ENCODE results near the gene KYNU.
A peak's percentile ranks its signal among the peaks of the same experiment; 100 is the strongest.

Gene KYNU

GRCh38 chr2:142952793-142953494 is 75.5 kb downstream of the KYNU start:
- DNase-seq (ENCODE audit: low read depth), result no peak
- H3K4me3 ChIP-seq (replicated peaks; ENCODE audit: low read depth, low read length), result no peak overlapping the region
- no peak for TF ChIP-seq CTCF (IDR thresholded peaks at IDR 0.05; ENCODE audit: low read length, missing control alignments)

GRCh38 chr2:142954493-142954892 is 77.0 kb downstream of the KYNU start:
- no peak for TF ChIP-seq CTCF (IDR thresholded peaks at IDR 0.05; ENCODE audit: low read length, missing control alignments)
- DNase-seq (ENCODE audit: low read depth), result no peak
- H3K4me3 ChIP-seq (replicated peaks; ENCODE audit: low read depth, low read length), result no peak overlapping the region

GRCh38 chr2:142957144-142957543 is 79.7 kb downstream of the KYNU start:
- H3K4me3 ChIP-seq (replicated peaks; ENCODE audit: low read depth, low read length), result no peak overlapping the region
- no peak for TF ChIP-seq CTCF (IDR thresholded peaks at IDR 0.05; ENCODE audit: low read length, missing control alignments)
- DNase-seq (ENCODE audit: low read depth), result no peak

- H3K4me3 ChIP-seq (replicated peaks; ENCODE audit: low read depth, low read length), result no peak overlapping the region
- DNase-seq (ENCODE audit: low read depth), result no peak
- no peak for TF ChIP-seq CTCF (IDR thresholded peaks at IDR 0.05; ENCODE audit: low read length, missing control alignments)
Measured at GRCh38 chr2:142961202-142961601, 83.7 kb downstream of the KYNU start.

GRCh38 chr2:142965443-142965842 is 88.0 kb downstream of the KYNU start:
- TF ChIP-seq CTCF (IDR thresholded peaks at IDR 0.05; ENCODE audit: low read length, missing control alignments), result no peak
- no peak overlapping the region for H3K4me3 ChIP-seq (replicated peaks; ENCODE audit: low read depth, low read length)
- DNase-seq (ENCODE audit: low read depth), result peak; percentile 65

GRCh38 chr2:142966284-142966683 is 88.8 kb downstream of the KYNU start:
- DNase-seq (ENCODE audit: low read depth), result no peak
- no peak overlapping the region for H3K4me3 ChIP-seq (replicated peaks; ENCODE audit: low read depth, low read length)
- no peak for TF ChIP-seq CTCF (IDR thresholded peaks at IDR 0.05; ENCODE audit: low read length, missing control alignments)

GRCh38 chr2:142967060-142967459 is 89.6 kb downstream of the KYNU start:
- H3K4me3 ChIP-seq (replicated peaks; ENCODE audit: low read depth, low read length), result no peak overlapping the region
- DNase-seq (ENCODE audit: low read depth), result no peak
- TF ChIP-seq CTCF (IDR thresholded peaks at IDR 0.05; ENCODE audit: low read length, missing control alignments), result no peak

All from fibroblast of pulmonary artery (primary cell).